SHP77 treated with DMSO at 0.1 percent for 48 hours (cell line): ENCODE data around the gene POU6F2.

Experiments
- DNase-seq: peaks from one replicate; lab custom pipeline; 2025; lab: John Stamatoyannopoulos, UW

POU6F2 gene

GRCh38 chr7:39509912-39510311, 532.2 kb downstream of the POU6F2 start:
- no peak for DNase-seq

DNA sequence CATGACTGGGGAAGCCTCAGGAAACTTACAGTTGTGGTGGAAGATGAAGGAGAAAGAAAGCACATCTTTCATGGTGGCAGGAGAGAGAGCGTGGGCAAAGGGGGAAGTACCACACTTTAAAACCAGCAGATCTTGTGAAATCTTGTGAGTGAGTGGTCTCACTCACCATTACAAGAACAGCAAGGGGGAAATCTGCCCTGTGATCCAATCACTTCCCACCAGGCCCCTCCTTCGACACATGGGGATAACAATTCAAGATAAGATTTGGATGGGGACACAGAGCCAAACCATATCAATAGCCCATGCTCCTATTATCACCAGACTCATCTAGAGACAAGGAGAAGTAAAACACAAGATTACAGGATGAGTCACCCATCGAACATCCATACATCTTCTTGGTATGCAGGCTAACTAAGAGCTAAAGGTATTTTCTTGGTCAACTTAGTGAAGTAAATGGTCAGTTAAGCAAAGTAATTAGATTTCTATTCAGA, 533.2 kb downstream of the POU6F2 start:
- DNase-seq, result no peak

DNA sequence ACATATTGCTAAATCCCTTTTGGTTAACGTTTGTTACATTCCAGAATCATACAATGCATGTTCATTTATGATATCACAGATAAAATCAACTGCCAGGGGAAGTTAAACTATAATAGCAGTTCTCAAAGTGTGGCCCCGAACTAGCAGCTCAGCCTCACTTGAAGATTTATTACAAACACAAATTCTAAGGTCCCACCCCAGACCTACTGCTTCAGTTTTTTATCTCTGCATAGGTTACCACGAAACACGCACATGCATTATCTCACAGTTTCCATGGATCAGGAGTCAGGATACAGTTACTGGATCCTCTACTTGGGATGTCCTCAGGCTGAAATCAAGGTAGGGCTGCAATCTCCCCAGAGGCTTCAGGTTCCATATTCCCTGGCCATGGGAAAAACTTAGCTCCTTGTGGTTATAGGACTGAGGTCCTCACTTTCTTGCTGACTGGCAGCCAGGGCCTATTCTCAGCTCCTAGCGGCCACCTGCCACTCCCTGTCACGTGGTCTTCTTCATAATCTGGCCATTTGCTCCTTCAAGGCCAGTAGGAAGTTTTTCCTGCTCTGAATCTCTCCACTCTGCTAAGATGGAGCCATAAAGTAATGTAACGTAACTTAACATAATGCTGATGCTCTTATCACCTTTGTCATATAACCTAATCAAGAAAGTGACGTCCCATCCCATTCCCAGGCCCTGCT, 538.0 kb downstream of the POU6F2 start:
- no peak for DNase-seq

DNA sequence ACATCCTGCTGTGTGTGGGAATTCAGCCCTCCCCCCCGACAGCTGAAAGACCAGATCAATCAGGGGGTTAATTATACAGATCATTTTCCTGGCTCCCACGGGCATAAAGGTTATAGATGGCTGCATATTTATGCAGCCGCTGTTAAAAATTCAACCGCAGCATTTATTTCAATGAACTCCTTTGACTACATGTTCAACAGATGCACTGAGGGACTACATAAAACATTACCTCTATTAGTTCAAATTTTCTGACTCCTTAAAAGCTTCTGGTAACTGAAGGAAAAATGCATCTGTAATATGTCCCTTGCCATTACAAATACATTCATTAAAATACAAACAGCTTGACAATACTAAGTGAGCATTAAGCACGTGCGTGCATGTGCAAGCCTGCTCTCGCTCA, 538.8 kb downstream of the POU6F2 start:
- DNase-seq, result no peak

DNA sequence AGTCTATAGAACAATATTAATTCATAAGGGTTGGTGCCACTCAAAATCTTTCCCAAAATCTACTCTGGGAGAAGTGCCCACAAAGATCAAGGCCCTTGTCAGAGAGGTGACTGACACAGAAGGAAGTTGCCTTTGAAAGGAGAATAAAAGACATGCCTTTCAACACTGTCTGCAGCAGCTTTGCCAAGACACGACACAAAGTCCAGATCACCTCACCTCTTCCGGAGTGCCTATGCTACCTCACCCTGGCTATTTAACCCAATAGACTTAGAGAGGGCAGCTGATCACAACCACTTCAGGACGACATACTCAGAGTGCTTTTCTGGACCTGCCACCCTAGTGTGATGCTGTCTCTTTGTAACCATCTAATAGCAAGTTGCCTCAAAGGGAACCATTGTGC, 539.5 kb downstream of the POU6F2 start:
- no peak for DNase-seq
